ENCODE measurements around the gene TMEM89. TPM values are rescaled to one million over a fixed set of nuclear protein-coding genes. Genes with fewer than 3 reads are reported as not detected.

TMEM89 gene
- total RNA-seq, 2 experiments from 2014 or later, result 0.39 TPM; not detected in 1

DNA sequence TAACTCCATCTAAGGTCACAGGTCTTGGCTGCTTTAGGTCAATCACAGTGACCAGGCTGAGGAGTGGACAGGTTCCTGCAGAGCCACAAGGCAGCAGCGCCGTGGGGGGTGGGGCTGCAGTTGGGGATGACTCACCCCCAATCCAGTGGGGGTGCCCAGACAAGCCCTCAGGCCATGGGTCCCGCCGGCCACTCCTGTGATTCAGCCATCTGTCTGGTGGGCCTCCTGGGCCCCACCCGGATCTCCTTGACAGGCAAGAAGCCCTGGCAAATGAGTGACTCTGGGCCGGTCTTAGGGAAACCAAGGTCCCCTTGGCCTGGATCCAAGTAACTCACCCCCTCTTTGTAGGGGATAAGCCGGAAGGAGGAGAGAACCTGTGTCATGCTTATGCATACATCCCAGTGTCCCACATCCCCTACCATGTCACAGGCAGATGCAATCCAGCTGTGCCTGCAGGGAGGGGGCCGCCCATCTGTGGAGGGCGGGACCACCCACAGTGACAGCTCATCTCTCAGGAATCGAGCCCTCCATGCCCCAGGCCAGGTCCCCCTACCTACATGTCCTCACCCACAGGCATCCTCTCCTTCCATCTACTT lies 25.9 kb downstream of the TMEM89 start:
- Mint-ChIP-seq H3K9me3 (ENCODE audit: insufficient read depth) (no peaks in the 10 kb centered on the region), H3K4me3 (no peak overlapping the region), H3K36me3 (ENCODE audit: low read depth) (peaks cover 22% of the 10 kb centered on the region), H3K27ac (no peak overlapping the region), H3K4me1 (ENCODE audit: low read depth) (peaks cover 2% of the 10 kb centered on the region), H3K27me3 (ENCODE audit: low read depth) (peaks cover 20% of the 10 kb centered on the region)
- DNase-seq, result no peak
- ATAC-seq, result no peak
- ChIA-PET POLR2A (no interaction called here), CTCF (interaction anchor here (0.6 kb wide), 1 partner anchor 14 kb away, joined by 3 read pairs; the partner anchor contains the start of gene UQCRC1)

DNA sequence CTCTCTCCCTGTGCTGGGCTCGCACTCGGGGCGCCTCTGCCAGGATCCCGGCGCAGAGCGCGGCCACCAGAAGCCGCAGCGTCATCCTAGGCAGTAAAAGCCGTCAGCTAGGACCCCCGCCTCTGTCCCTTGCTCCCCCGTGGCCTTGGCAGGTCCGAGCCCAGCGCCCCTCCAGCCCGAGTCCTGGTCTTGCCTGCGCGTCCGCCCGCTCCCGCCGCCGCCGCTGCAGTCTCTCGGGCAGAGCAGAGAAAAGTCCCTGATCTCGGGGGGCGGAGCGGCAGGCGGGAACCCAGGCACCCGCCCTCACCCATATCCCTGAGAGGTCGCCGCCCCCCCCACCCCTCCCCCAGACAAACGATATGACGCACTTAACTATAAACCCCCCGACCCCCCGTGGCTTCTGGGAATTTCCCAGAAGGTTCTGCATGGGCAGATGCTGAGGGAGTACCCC lies 26.5 kb downstream of the TMEM89 start, which contains the start of gene COL7A1:
TSS of gene COL7A1 (minus strand) at position 255 of the 451 bp plus-strand sequence. CDS start at position 85, 170 bp downstream.
- no peak for DNase-seq
- H3K4me3 Mint-ChIP-seq, result no peak within 1 kb of the TSS
- ATAC-seq, result peak; percentile 16

DNA sequence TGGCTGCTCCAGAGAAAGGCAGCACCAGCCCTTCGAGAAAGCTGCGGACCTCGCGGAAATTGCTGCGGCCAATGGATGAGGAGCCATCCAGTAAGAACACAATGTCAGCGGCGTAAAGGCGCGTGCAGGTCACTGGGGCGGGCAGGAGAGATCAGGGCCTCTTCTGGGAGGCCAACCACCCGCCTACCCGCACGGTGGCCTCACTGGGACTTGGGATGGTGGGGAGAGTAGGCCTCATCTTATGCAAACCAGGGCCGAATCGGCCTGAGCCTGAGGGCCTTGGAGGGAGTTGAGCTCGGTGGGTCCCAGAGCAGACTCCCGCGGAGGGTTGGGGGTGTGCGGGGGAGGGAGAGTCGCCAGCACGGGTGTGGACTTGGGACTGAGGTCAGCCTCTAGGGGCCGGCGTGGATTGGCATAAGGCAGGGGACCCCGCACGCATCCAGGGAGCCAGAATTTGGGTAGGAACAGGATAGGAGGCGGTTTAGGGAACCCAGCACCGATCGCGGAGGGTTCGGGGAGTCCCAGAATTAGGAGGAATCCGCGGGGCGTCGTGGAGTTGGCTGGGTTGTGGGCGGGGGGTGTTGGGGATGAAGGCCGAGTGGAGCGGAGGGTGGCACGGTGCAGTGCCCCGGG lies 27.0 kb downstream of the TMEM89 start:
- H3K4me3 Mint-ChIP-seq, result no peak overlapping the region
- H3K27me3 Mint-ChIP-seq (ENCODE audit: low read depth), result peaks cover 25% of the 10 kb centered on the region
- H3K4me1 Mint-ChIP-seq (ENCODE audit: low read depth), result peaks cover 2% of the 10 kb centered on the region
- H3K27ac Mint-ChIP-seq, result no peak overlapping the region
- no peaks in the 10 kb centered on the region for H3K9me3 Mint-ChIP-seq (ENCODE audit: insufficient read depth)
- POLR2A ChIA-PET, result no interaction called here
- no peak for ATAC-seq
- peaks cover 13% of the 10 kb centered on the region for H3K36me3 Mint-ChIP-seq (ENCODE audit: low read depth)
- CTCF ChIA-PET, result no interaction called here
- no peak for DNase-seq

More for the DNA sequence above, 26.5 kb downstream of the TMEM89 start, which contains the start of gene COL7A1:
- Mint-ChIP-seq H3K4me1 (ENCODE audit: low read depth) (peaks cover 2% of the 10 kb centered on the region), H3K36me3 (ENCODE audit: low read depth) (peaks cover 17% of the 10 kb centered on the region), H3K27me3 (ENCODE audit: low read depth) (peaks cover 20% of the 10 kb centered on the region), H3K9me3 (ENCODE audit: insufficient read depth) (no peaks in the 10 kb centered on the region), H3K27ac (no peak within 1 kb of the TSS)
- ChIA-PET CTCF (interaction anchor here (0.6 kb wide), 1 partner anchor 15 kb away, joined by 3 read pairs; the partner anchor contains the start of gene UQCRC1), POLR2A (no interaction called here)

GRCh38 chr3:48593337-48593736 lies 28.2 kb downstream of the TMEM89 start:
- no peak overlapping the region for H3K4me3 Mint-ChIP-seq
- ChIA-PET CTCF (no interaction called here), POLR2A (no interaction called here)
- no peaks in the 10 kb centered on the region for H3K9me3 Mint-ChIP-seq (ENCODE audit: insufficient read depth)
- no peak overlapping the region for H3K27ac Mint-ChIP-seq
- H3K36me3 Mint-ChIP-seq (ENCODE audit: low read depth), result peaks cover 4% of the 10 kb centered on the region
- peaks cover 30% of the 10 kb centered on the region for H3K27me3 Mint-ChIP-seq (ENCODE audit: low read depth)
- no peak for ATAC-seq
- H3K4me1 Mint-ChIP-seq (ENCODE audit: low read depth), result peaks cover 2% of the 10 kb centered on the region
- DNase-seq, result no peak

GRCh38 chr3:48592519-48593087 lies 29.0 kb downstream of the TMEM89 start:
- Mint-ChIP-seq H3K27me3 (ENCODE audit: low read depth) (peaks cover 33% of the 10 kb centered on the region), H3K9me3 (ENCODE audit: insufficient read depth) (no peaks in the 10 kb centered on the region), H3K27ac (no peak overlapping the region), H3K36me3 (ENCODE audit: low read depth) (peaks cover 4% of the 10 kb centered on the region), H3K4me3 (no peak overlapping the region), H3K4me1 (ENCODE audit: low read depth) (peaks cover 2% of the 10 kb centered on the region)
- DNase-seq (no peak), ATAC-seq (no peak)
- POLR2A ChIA-PET, result no interaction called here
- CTCF ChIA-PET, result no interaction called here

- Mint-ChIP-seq H3K4me3 (no peak overlapping the region), H3K9me3 (ENCODE audit: insufficient read depth) (no peaks in the 10 kb centered on the region), H3K27ac (no peak overlapping the region), H3K4me1 (ENCODE audit: low read depth) (peaks cover 2% of the 10 kb centered on the region), H3K36me3 (ENCODE audit: low read depth) (no peaks in the 10 kb centered on the region), H3K27me3 (ENCODE audit: low read depth) (peaks cover 33% of the 10 kb centered on the region)
- ChIA-PET POLR2A (no interaction called here), CTCF (no interaction called here)
- no peak for DNase-seq
- no peak for ATAC-seq
Measured at GRCh38 chr3:48591886-48592518, 29.6 kb downstream of the TMEM89 start.

DNA sequence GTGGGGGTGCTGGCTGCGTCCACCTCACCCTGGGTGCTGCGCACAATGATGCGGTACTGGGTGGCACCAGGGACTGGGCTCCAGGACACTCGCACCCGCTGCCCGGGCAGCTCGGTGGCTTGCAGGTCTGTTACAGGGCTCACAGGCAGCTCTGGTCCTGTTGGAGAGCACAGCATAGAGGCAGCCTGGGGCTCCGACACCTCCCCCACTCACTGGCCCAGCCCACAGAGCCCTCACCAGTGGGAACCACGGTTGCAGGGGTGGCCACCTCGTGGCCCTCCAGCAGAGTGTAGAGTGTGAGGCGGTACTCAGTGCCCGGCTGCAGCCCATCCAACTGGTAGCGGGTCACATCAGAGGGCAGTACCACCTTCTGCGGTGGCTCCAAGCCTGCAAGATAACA lies 30.1 kb downstream of the TMEM89 start:
- DNase-seq (no peak), ATAC-seq (no peak)
- Mint-ChIP-seq H3K4me3 (no peak overlapping the region), H3K27ac (no peak overlapping the region), H3K9me3 (ENCODE audit: insufficient read depth) (no peaks in the 10 kb centered on the region), H3K27me3 (ENCODE audit: low read depth) (peaks cover 33% of the 10 kb centered on the region), H3K4me1 (ENCODE audit: low read depth) (peaks cover 2% of the 10 kb centered on the region), H3K36me3 (ENCODE audit: low read depth) (no peaks in the 10 kb centered on the region)
- ChIA-PET CTCF (no interaction called here), POLR2A (no interaction called here)

DNA sequence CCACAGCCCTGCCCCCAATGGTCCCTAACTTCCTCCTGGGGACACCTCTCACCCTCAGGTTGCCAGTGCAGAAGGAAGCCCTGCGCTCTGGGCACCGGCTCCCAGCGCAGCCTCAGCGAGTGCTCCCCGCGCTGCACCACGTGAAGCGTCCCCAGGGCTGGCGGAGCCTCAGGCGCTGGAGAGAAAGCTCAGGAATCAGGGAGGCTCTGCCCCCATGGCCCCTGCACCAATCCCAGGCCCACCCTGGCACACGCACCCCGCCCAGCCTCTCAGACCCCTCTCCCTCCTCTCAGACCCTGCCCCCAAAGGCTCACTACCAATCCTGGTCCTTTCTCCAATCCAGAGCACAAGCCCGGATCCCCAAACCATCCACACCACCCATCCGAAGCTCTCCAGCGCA lies 33.3 kb downstream of the TMEM89 start:
- Mint-ChIP-seq H3K9me3 (ENCODE audit: insufficient read depth) (no peaks in the 10 kb centered on the region), H3K27ac (no peak overlapping the region), H3K36me3 (ENCODE audit: low read depth) (no peaks in the 10 kb centered on the region), H3K4me3 (no peak overlapping the region), H3K4me1 (ENCODE audit: low read depth) (no peaks in the 10 kb centered on the region), H3K27me3 (ENCODE audit: low read depth) (peaks cover 13% of the 10 kb centered on the region)
- ChIA-PET POLR2A (no interaction called here), CTCF (no interaction called here)
- DNase-seq (no peak), ATAC-seq (no peak)

GRCh38 chr3:48587686-48588085 lies 33.9 kb downstream of the TMEM89 start:
- POLR2A ChIA-PET, result no interaction called here
- CTCF ChIA-PET, result no interaction called here
- H3K27ac Mint-ChIP-seq, result no peak overlapping the region
- no peaks in the 10 kb centered on the region for H3K4me1 Mint-ChIP-seq (ENCODE audit: low read depth)
- no peak for DNase-seq
- no peaks in the 10 kb centered on the region for H3K36me3 Mint-ChIP-seq (ENCODE audit: low read depth)
- peaks cover 13% of the 10 kb centered on the region for H3K27me3 Mint-ChIP-seq (ENCODE audit: low read depth)
- H3K4me3 Mint-ChIP-seq, result no peak overlapping the region
- no peaks in the 10 kb centered on the region for H3K9me3 Mint-ChIP-seq (ENCODE audit: insufficient read depth)
- ATAC-seq, result no peak

DNA sequence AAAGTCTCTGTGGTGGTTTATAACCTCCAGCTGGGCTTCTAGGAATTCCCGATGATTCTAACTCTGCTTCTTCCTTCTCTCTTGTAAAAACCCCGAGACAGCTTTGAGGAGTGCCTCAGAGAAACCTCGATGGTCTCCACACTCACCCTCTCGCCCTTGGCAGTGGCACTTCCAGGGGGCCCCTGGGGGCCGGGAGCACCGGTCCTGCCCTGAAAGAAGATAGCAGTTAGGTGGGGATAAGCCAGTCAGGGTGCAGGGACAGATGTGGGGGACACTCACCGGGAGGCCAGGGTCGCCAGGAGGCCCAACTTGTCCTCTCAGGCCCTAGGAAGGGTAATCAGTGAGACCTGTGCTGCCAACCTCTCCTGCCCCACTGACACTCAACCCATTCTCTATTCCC lies 36.2 kb downstream of the TMEM89 start:
- ATAC-seq (no peak), DNase-seq (no peak)
- H3K36me3 Mint-ChIP-seq (ENCODE audit: low read depth), result no peaks in the 10 kb centered on the region
- H3K4me3 Mint-ChIP-seq, result no peak overlapping the region
- H3K27ac Mint-ChIP-seq, result no peak overlapping the region
- CTCF ChIA-PET, result no interaction called here
- no peaks in the 10 kb centered on the region for H3K4me1 Mint-ChIP-seq (ENCODE audit: low read depth)
- no peaks in the 10 kb centered on the region for H3K9me3 Mint-ChIP-seq (ENCODE audit: insufficient read depth)
- POLR2A ChIA-PET, result no interaction called here
- H3K27me3 Mint-ChIP-seq (ENCODE audit: low read depth), result peaks cover 13% of the 10 kb centered on the region

- no peaks in the 10 kb centered on the region for H3K9me3 Mint-ChIP-seq (ENCODE audit: insufficient read depth)
- no peak overlapping the region for H3K27ac Mint-ChIP-seq
- H3K36me3 Mint-ChIP-seq (ENCODE audit: low read depth), result no peaks in the 10 kb centered on the region
- POLR2A ChIA-PET, result no interaction called here
- no peaks in the 10 kb centered on the region for H3K4me1 Mint-ChIP-seq (ENCODE audit: low read depth)
- H3K27me3 Mint-ChIP-seq (ENCODE audit: low read depth), result peaks cover 12% of the 10 kb centered on the region
- DNase-seq (no peak), ATAC-seq (no peak)
- CTCF ChIA-PET, result no interaction called here
- H3K4me3 Mint-ChIP-seq, result no peak overlapping the region
Measured at GRCh38 chr3:48584836-48585235, 36.7 kb downstream of the TMEM89 start.

All from activated CD8-positive, alpha-beta T cell treated with anti-CD3 and anti-CD28 coated beads, Interleukin-2, amount 10 ng/mL, durations not matched to agents 7 days and 5 days (primary cell).